Liver (tissue), 9 donors: ENCODE data around the gene ANXA9. TPM values are rescaled to one million over a fixed set of nuclear protein-coding genes. Genes with fewer than 3 reads are reported as not detected.
A peak's percentile ranks its signal among the peaks of the same experiment; 100 is the strongest.

Experiments used
- DNase-seq: peaks from one replicate; pipeline ENCODE4 v3.0.0-alpha.2; 2017; ENCODE audit warnings: low spot score
- H3K27ac ChIP-seq, 2 donors: one replicate each; pipeline ENCODE4 v1.7.0; 2013; ENCODE audit warnings: inconsistent platforms in 2 of 2, low read length in 2 of 2, control low read depth in 1 of 2, low read depth in 1 of 2, mild to moderate bottlenecking in 1 of 2
- H3K27me3 ChIP-seq, 4 donors: one replicate each; pipeline versions ENCODE4 v1.6.1 to v1.7.0; 2013; ENCODE audit warnings: low read length in 3 of 4, inconsistent platforms in 1 of 4, mild to moderate bottlenecking in 1 of 4, moderate library complexity in 1 of 4; ENCODE audit not compliant: control insufficient read depth in 4 of 4, insufficient read depth in 4 of 4
- H3K36me3 ChIP-seq, 4 donors: one replicate each; pipeline versions ENCODE4 v1.6.1 to v1.7.0; 2013; ENCODE audit warnings: low read length in 3 of 4, mild to moderate bottlenecking in 3 of 4, low read depth in 1 of 4, moderate library complexity in 1 of 4; ENCODE audit not compliant: control insufficient read depth in 4 of 4, insufficient read depth in 3 of 4
- H3K4me1 ChIP-seq, 4 donors: one replicate each; pipeline versions ENCODE4 v1.6.1 to v1.7.0; 2013; ENCODE audit warnings: low read length in 3 of 4, mild to moderate bottlenecking in 3 of 4, moderate library complexity in 1 of 4; ENCODE audit not compliant: control insufficient read depth in 4 of 4, insufficient read depth in 4 of 4
- H3K4me3 ChIP-seq, 3 donors: one replicate each; pipeline versions ENCODE4 v1.6.1 to v1.7.0; 2013; ENCODE audit warnings: low read length in 3 of 3, control low read depth in 1 of 3, low read depth in 1 of 3, mild to moderate bottlenecking in 1 of 3
- H3K9ac ChIP-seq, 2 donors: one replicate each; pipeline ENCODE4 v1.7.0; 2013; ENCODE audit warnings: low read length in 2 of 2, mild to moderate bottlenecking in 2 of 2, moderate library complexity in 2 of 2, control low read depth in 1 of 2, low read depth in 1 of 2
- H3K9me3 ChIP-seq, 4 donors: one replicate each; pipeline versions ENCODE4 v1.6.1 to v1.7.0; 2013; ENCODE audit warnings: low read length in 3 of 4; ENCODE audit not compliant: control insufficient read depth in 4 of 4
- EGR1 ChIP-seq, 2 donors: IDR thresholded peaks; 2 replicates each; pipeline ENCODE4 v1.6.1; 2016 to 2018; ENCODE audit warnings: antibody characterized with exemption in 2 of 2, low read depth in 2 of 2
- FOXA1 ChIP-seq: IDR thresholded peaks from 2 replicates; pipeline ENCODE4 v1.6.1; 2016; ENCODE audit warnings: antibody characterized with exemption
- FOXA2 ChIP-seq: IDR thresholded peaks from 2 replicates; pipeline ENCODE4 v1.6.1; 2016; ENCODE audit warnings: antibody characterized with exemption
- GABPA ChIP-seq, 2 donors: IDR thresholded peaks in 1 of 2; conservative IDR thresholded peaks in 1 of 2; 2 replicates each; pipeline ENCODE4 v1.6.1; 2016; ENCODE audit warnings: antibody characterized with exemption in 2 of 2, mild to moderate bottlenecking in 1 of 2, moderate library complexity in 1 of 2
- HNF4A ChIP-seq, 2 donors: conservative IDR thresholded peaks; 2 replicates each; pipeline ENCODE4 v1.6.1; 2016; ENCODE audit warnings: antibody characterized with exemption in 2 of 2, mild to moderate bottlenecking in 2 of 2
- HNF4G ChIP-seq: IDR thresholded peaks from 2 replicates; pipeline ENCODE4 v1.6.1; 2016; ENCODE audit warnings: antibody characterized with exemption
- JUND ChIP-seq, 2 donors: IDR thresholded peaks; 2 replicates each; pipeline ENCODE4 v1.6.1; 2016; ENCODE audit warnings: antibody characterized with exemption in 2 of 2
- NR2F2 ChIP-seq: IDR thresholded peaks from 2 replicates; pipeline ENCODE4 v1.6.1; 2016; ENCODE audit warnings: antibody characterized with exemption
- RAD21 ChIP-seq, 2 donors: IDR thresholded peaks; 2 replicates each; pipeline ENCODE4 v1.6.1; 2016; ENCODE audit warnings: antibody characterized with exemption in 2 of 2, mild to moderate bottlenecking in 2 of 2
- RXRA ChIP-seq, 2 donors: IDR thresholded peaks; 2 replicates each; pipeline ENCODE4 v1.6.1; 2017 to 2018; ENCODE audit warnings: antibody characterized with exemption in 2 of 2, mild to moderate bottlenecking in 1 of 2
- SP1 ChIP-seq: IDR thresholded peaks from 2 replicates; pipeline ENCODE4 v1.6.1; 2018; ENCODE audit warnings: antibody characterized with exemption, mild to moderate bottlenecking
- TAF1 ChIP-seq: conservative IDR thresholded peaks from 2 replicates; pipeline ENCODE4 v1.6.1; 2016; ENCODE audit warnings: antibody characterized with exemption, mild to moderate bottlenecking
- YY1 ChIP-seq: IDR thresholded peaks from 2 replicates; pipeline ENCODE4 v1.6.1; 2016; ENCODE audit warnings: antibody characterized with exemption, mild to moderate bottlenecking
- WGBS: extraction: QIAGEN DNeasy Blood & Tissue Kit; methylation state at CpG from one replicate; pipeline ENCODE4 v1.1.7; 2013; 5-methylcytosine and 5-hydroxymethylcytosine counted together
- polyA plus RNA-seq, 2 donors: library from polyadenylated mRNA; stranded (reverse) in 1 of 2; unstranded in 1 of 2; fragments of 200-250 nt in 1 of 2; fragments of >200 nt in 1 of 2; fragmentation: Nextera tagmentation in 1 of 2; extraction: Ambion mirVana in 1 of 2; gene quantifications; one replicate each; pipeline versions ENCODE4 v1.2.1 to v1.2.3, GENCODE V29; 2013 to 2015
- total RNA-seq, 2 donors: library from RNA; depleted of rRNA; stranded (reverse); fragments of >200 nt; gene quantifications; one replicate each; pipeline ENCODE4 v1.2.3, GENCODE V29; 2014
- TF ChIP-seq, protein P1 (sequence below): IDR thresholded peaks from 2 replicates; pipeline ENCODE4 v1.6.1; 2016; ENCODE audit warnings: antibody characterized with exemption, mild to moderate bottlenecking
- TF ChIP-seq, protein P2 (sequence below): IDR thresholded peaks from 2 replicates; pipeline ENCODE4 v1.6.1; 2016; ENCODE audit warnings: antibody characterized with exemption
- TF ChIP-seq, protein P3 (sequence below): fragments of 150-350 bp; IDR thresholded peaks from 2 replicates; pipeline ENCODE4 v1.5.1; 2017; ENCODE audit warnings: improper control_type of control experiment, low read depth, low read length; ENCODE audit not compliant: missing input control
- TF ChIP-seq, protein P4 (sequence below): IDR thresholded peaks from 2 replicates; pipeline ENCODE4 v1.6.1; 2016; ENCODE audit warnings: antibody characterized with exemption
- TF ChIP-seq, protein P5 (sequence below): IDR thresholded peaks from 2 replicates; pipeline ENCODE4 v1.6.1; 2016; ENCODE audit warnings: antibody characterized with exemption
- donor health status: healthy.
- donor health status: healthy.
- donor health status: healthy.
- donor health status: healthy.
- donor health status: healthy.

The ANXA9 gene
- total and polyA plus RNA-seq, 4 donors, result 7.5 to 24.0 (median 17.0) TPM

DNA sequence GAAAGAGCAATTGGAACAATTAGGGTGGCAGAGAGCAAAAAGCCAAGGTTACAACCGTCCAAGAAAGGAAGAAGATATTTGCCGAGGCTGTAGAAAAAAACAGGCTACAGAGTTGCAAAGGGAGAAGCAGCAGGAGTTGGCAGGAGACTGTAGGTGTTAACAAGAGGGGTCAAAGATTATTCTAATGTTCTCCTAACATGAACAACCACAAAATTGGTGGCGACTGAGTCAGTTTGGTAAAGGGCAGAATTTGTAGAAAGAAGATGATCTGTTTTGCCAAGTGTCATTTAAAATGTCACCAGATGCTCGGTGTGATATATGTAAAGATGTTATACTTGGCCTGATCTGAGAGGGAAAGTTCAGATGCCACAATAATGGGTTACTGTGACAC, 25.8 kb downstream of the ANXA9 start:
- Histone ChIP-seq H3K4me1 (peaks cover 18 to 68% (median 61%) of the 10 kb centered on the region in 4 donors), H3K36me3 (no peaks in the 10 kb centered on the region), H3K27me3 (no peaks in the 10 kb centered on the region), H3K9me3 (no peaks in the 10 kb centered on the region), H3K4me3 (peak overlapping the region in 1 of 3 donors; percentile 78), H3K27ac (peak overlapping the region; percentile 84), H3K9ac (peak overlapping the region in 1 of 2 donors; percentile 64)
- TF ChIP-seq RAD21 (IDR thresholded peaks at IDR 0.05) (no peak), NR2F2 (no peak), EGR1 (IDR thresholded peaks at IDR 0.05; ENCODE audit: low read depth in 2 of 2) (no peak), GABPA (IDR thresholded peaks at IDR 0.05 in 1 of 2, conservative IDR thresholded peaks at IDR 0.05 in 1 of 2) (no peak), TAF1 (no peak), RXRA (IDR thresholded peaks at IDR 0.05) (no peak), HNF4A (conservative IDR thresholded peaks at IDR 0.05) (no peak), JUND (IDR thresholded peaks at IDR 0.05) (no peak), YY1 (no peak), HNF4G (no peak), SP1 (no peak), FOXA2 (no peak), FOXA1 (no peak)
- TF ChIP-seq, protein P1, sequence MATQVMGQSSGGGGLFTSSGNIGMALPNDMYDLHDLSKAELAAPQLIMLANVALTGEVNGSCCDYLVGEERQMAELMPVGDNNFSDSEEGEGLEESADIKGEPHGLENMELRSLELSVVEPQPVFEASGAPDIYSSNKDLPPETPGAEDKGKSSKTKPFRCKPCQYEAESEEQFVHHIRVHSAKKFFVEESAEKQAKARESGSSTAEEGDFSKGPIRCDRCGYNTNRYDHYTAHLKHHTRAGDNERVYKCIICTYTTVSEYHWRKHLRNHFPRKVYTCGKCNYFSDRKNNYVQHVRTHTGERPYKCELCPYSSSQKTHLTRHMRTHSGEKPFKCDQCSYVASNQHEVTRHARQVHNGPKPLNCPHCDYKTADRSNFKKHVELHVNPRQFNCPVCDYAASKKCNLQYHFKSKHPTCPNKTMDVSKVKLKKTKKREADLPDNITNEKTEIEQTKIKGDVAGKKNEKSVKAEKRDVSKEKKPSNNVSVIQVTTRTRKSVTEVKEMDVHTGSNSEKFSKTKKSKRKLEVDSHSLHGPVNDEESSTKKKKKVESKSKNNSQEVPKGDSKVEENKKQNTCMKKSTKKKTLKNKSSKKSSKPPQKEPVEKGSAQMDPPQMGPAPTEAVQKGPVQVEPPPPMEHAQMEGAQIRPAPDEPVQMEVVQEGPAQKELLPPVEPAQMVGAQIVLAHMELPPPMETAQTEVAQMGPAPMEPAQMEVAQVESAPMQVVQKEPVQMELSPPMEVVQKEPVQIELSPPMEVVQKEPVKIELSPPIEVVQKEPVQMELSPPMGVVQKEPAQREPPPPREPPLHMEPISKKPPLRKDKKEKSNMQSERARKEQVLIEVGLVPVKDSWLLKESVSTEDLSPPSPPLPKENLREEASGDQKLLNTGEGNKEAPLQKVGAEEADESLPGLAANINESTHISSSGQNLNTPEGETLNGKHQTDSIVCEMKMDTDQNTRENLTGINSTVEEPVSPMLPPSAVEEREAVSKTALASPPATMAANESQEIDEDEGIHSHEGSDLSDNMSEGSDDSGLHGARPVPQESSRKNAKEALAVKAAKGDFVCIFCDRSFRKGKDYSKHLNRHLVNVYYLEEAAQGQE, result no peak
- TF ChIP-seq, protein P2, sequence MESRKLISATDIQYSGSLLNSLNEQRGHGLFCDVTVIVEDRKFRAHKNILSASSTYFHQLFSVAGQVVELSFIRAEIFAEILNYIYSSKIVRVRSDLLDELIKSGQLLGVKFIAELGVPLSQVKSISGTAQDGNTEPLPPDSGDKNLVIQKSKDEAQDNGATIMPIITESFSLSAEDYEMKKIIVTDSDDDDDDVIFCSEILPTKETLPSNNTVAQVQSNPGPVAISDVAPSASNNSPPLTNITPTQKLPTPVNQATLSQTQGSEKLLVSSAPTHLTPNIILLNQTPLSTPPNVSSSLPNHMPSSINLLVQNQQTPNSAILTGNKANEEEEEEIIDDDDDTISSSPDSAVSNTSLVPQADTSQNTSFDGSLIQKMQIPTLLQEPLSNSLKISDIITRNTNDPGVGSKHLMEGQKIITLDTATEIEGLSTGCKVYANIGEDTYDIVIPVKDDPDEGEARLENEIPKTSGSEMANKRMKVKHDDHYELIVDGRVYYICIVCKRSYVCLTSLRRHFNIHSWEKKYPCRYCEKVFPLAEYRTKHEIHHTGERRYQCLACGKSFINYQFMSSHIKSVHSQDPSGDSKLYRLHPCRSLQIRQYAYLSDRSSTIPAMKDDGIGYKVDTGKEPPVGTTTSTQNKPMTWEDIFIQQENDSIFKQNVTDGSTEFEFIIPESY, result no peak
- TF ChIP-seq, protein P3, sequence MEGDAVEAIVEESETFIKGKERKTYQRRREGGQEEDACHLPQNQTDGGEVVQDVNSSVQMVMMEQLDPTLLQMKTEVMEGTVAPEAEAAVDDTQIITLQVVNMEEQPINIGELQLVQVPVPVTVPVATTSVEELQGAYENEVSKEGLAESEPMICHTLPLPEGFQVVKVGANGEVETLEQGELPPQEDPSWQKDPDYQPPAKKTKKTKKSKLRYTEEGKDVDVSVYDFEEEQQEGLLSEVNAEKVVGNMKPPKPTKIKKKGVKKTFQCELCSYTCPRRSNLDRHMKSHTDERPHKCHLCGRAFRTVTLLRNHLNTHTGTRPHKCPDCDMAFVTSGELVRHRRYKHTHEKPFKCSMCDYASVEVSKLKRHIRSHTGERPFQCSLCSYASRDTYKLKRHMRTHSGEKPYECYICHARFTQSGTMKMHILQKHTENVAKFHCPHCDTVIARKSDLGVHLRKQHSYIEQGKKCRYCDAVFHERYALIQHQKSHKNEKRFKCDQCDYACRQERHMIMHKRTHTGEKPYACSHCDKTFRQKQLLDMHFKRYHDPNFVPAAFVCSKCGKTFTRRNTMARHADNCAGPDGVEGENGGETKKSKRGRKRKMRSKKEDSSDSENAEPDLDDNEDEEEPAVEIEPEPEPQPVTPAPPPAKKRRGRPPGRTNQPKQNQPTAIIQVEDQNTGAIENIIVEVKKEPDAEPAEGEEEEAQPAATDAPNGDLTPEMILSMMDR, result no peak
- TF ChIP-seq, protein P4, sequence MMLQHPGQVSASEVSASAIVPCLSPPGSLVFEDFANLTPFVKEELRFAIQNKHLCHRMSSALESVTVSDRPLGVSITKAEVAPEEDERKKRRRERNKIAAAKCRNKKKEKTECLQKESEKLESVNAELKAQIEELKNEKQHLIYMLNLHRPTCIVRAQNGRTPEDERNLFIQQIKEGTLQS, result no peak
- TF ChIP-seq, protein P5, sequence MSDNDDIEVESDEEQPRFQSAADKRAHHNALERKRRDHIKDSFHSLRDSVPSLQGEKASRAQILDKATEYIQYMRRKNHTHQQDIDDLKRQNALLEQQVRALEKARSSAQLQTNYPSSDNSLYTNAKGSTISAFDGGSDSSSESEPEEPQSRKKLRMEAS, result no peak
- 6% methylated on average over 4 of the region's 4 CpGs for WGBS
- no peak for DNase-seq
